ENCODE results near the gene DGKB.

The DGKB gene

GRCh38 chr7:14336256-14336655, 566.3 kb downstream of the DGKB start:
- Mint-ChIP-seq H3K4me1 (ENCODE audit: low read depth) (no peaks in the 10 kb centered on the region), H3K27me3 (no peaks in the 10 kb centered on the region), H3K36me3 (no peaks in the 10 kb centered on the region), H3K9me3 (ENCODE audit: low read depth) (no peaks in the 10 kb centered on the region), H3K27ac (no peak overlapping the region), H3K4me3 (no peak overlapping the region)

GRCh38 chr7:14332155-14332554, 570.4 kb downstream of the DGKB start:
- Mint-ChIP-seq H3K27me3 (no peaks in the 10 kb centered on the region), H3K4me3 (no peak overlapping the region), H3K4me1 (ENCODE audit: low read depth) (no peaks in the 10 kb centered on the region), H3K9me3 (ENCODE audit: low read depth) (no peaks in the 10 kb centered on the region), H3K36me3 (no peaks in the 10 kb centered on the region), H3K27ac (no peak overlapping the region)

- no peaks in the 10 kb centered on the region for H3K36me3 Mint-ChIP-seq
- peaks cover 10% of the 10 kb centered on the region for H3K9me3 Mint-ChIP-seq (ENCODE audit: low read depth)
- H3K27ac Mint-ChIP-seq: no peak overlapping the region
- H3K4me3 Mint-ChIP-seq: no peak overlapping the region
- H3K4me1 Mint-ChIP-seq (ENCODE audit: low read depth): no peaks in the 10 kb centered on the region
- H3K27me3 Mint-ChIP-seq: no peaks in the 10 kb centered on the region
Measured at GRCh38 chr7:14324767-14325166, 577.8 kb downstream of the DGKB start.

- H3K4me3 Mint-ChIP-seq: no peak overlapping the region
- H3K27me3 Mint-ChIP-seq: no peaks in the 10 kb centered on the region
- H3K36me3 Mint-ChIP-seq: no peaks in the 10 kb centered on the region
- H3K9me3 Mint-ChIP-seq (ENCODE audit: low read depth): peaks cover 10% of the 10 kb centered on the region
- H3K27ac Mint-ChIP-seq: no peak overlapping the region
- no peaks in the 10 kb centered on the region for H3K4me1 Mint-ChIP-seq (ENCODE audit: low read depth)
Measured at GRCh38 chr7:14322724-14323123, 579.8 kb downstream of the DGKB start.

GRCh38 chr7:14321947-14322346, 580.6 kb downstream of the DGKB start:
- Mint-ChIP-seq H3K9me3 (ENCODE audit: low read depth) (peaks cover 10% of the 10 kb centered on the region), H3K4me3 (no peak overlapping the region), H3K4me1 (ENCODE audit: low read depth) (no peaks in the 10 kb centered on the region), H3K27me3 (no peaks in the 10 kb centered on the region), H3K27ac (no peak overlapping the region), H3K36me3 (no peaks in the 10 kb centered on the region)

GRCh38 chr7:14309432-14309831, 593.1 kb downstream of the DGKB start:
- Mint-ChIP-seq H3K36me3 (no peaks in the 10 kb centered on the region), H3K9me3 (ENCODE audit: low read depth) (peaks cover 9% of the 10 kb centered on the region), H3K27ac (no peak overlapping the region), H3K4me3 (no peak overlapping the region), H3K4me1 (ENCODE audit: low read depth) (no peaks in the 10 kb centered on the region), H3K27me3 (no peaks in the 10 kb centered on the region)

- Mint-ChIP-seq H3K9me3 (ENCODE audit: low read depth) (peaks cover 9% of the 10 kb centered on the region), H3K36me3 (no peaks in the 10 kb centered on the region), H3K27ac (no peak overlapping the region), H3K4me1 (ENCODE audit: low read depth) (no peaks in the 10 kb centered on the region), H3K4me3 (no peak overlapping the region), H3K27me3 (no peaks in the 10 kb centered on the region)
Measured at GRCh38 chr7:14305233-14305866, 597.2 kb downstream of the DGKB start.

GRCh38 chr7:14303536-14303935, 599.0 kb downstream of the DGKB start:
- Mint-ChIP-seq H3K36me3 (no peaks in the 10 kb centered on the region), H3K9me3 (ENCODE audit: low read depth) (peaks cover 4% of the 10 kb centered on the region), H3K27ac (no peak overlapping the region), H3K27me3 (no peaks in the 10 kb centered on the region), H3K4me1 (ENCODE audit: low read depth) (no peaks in the 10 kb centered on the region), H3K4me3 (no peak overlapping the region)

GRCh38 chr7:14294637-14295036, 607.9 kb downstream of the DGKB start:
- H3K9me3 Mint-ChIP-seq (ENCODE audit: low read depth): peaks cover 10% of the 10 kb centered on the region
- no peak overlapping the region for H3K4me3 Mint-ChIP-seq
- H3K4me1 Mint-ChIP-seq (ENCODE audit: low read depth): no peaks in the 10 kb centered on the region

GRCh38 chr7:14293434-14293833, 609.1 kb downstream of the DGKB start:
- no peaks in the 10 kb centered on the region for H3K27me3 Mint-ChIP-seq
- H3K27ac Mint-ChIP-seq: no peak overlapping the region
- H3K4me1 Mint-ChIP-seq (ENCODE audit: low read depth): no peaks in the 10 kb centered on the region
- no peak overlapping the region for H3K4me3 Mint-ChIP-seq
- no peaks in the 10 kb centered on the region for H3K36me3 Mint-ChIP-seq
- peaks cover 10% of the 10 kb centered on the region for H3K9me3 Mint-ChIP-seq (ENCODE audit: low read depth)

More at GRCh38 chr7:14294637-14295036, 607.9 kb downstream of the DGKB start:
- Mint-ChIP-seq H3K27ac (no peak overlapping the region), H3K36me3 (no peaks in the 10 kb centered on the region), H3K27me3 (no peaks in the 10 kb centered on the region)

GRCh38 chr7:14292737-14293136, 609.8 kb downstream of the DGKB start:
- peaks cover 10% of the 10 kb centered on the region for H3K9me3 Mint-ChIP-seq (ENCODE audit: low read depth)
- H3K27ac Mint-ChIP-seq: no peak overlapping the region
- no peaks in the 10 kb centered on the region for H3K36me3 Mint-ChIP-seq
- no peaks in the 10 kb centered on the region for H3K4me1 Mint-ChIP-seq (ENCODE audit: low read depth)
- H3K27me3 Mint-ChIP-seq: no peaks in the 10 kb centered on the region
- H3K4me3 Mint-ChIP-seq: no peak overlapping the region

GRCh38 chr7:14289957-14290356, 612.6 kb downstream of the DGKB start:
- Mint-ChIP-seq H3K4me3 (no peak overlapping the region), H3K9me3 (ENCODE audit: low read depth) (peaks cover 4% of the 10 kb centered on the region), H3K4me1 (ENCODE audit: low read depth) (no peaks in the 10 kb centered on the region)

GRCh38 chr7:14288701-14289100, 613.9 kb downstream of the DGKB start:
- H3K27me3 Mint-ChIP-seq: no peaks in the 10 kb centered on the region
- H3K4me1 Mint-ChIP-seq (ENCODE audit: low read depth): no peaks in the 10 kb centered on the region
- H3K36me3 Mint-ChIP-seq: no peaks in the 10 kb centered on the region
- no peak overlapping the region for H3K27ac Mint-ChIP-seq
- H3K4me3 Mint-ChIP-seq: no peak overlapping the region
- peaks cover 4% of the 10 kb centered on the region for H3K9me3 Mint-ChIP-seq (ENCODE audit: low read depth)

More at GRCh38 chr7:14289957-14290356, 612.6 kb downstream of the DGKB start:
- Mint-ChIP-seq H3K27me3 (no peaks in the 10 kb centered on the region), H3K27ac (no peak overlapping the region), H3K36me3 (no peaks in the 10 kb centered on the region)

- Mint-ChIP-seq H3K4me3 (no peak overlapping the region), H3K36me3 (no peaks in the 10 kb centered on the region), H3K27ac (no peak overlapping the region), H3K4me1 (ENCODE audit: low read depth) (no peaks in the 10 kb centered on the region), H3K27me3 (no peaks in the 10 kb centered on the region), H3K9me3 (ENCODE audit: low read depth) (peaks cover 4% of the 10 kb centered on the region)
Measured at GRCh38 chr7:14287398-14287797, 615.2 kb downstream of the DGKB start.

GRCh38 chr7:14286036-14286435, 616.5 kb downstream of the DGKB start:
- no peaks in the 10 kb centered on the region for H3K4me1 Mint-ChIP-seq (ENCODE audit: low read depth)
- H3K27ac Mint-ChIP-seq: no peak overlapping the region
- peaks cover 4% of the 10 kb centered on the region for H3K9me3 Mint-ChIP-seq (ENCODE audit: low read depth)
- no peak overlapping the region for H3K4me3 Mint-ChIP-seq
- H3K27me3 Mint-ChIP-seq: no peaks in the 10 kb centered on the region
- H3K36me3 Mint-ChIP-seq: no peaks in the 10 kb centered on the region
